Chondrocyte (in vitro differentiated cells): ENCODE data around the gene MAPKAP1. TPM values are rescaled to one million over a fixed set of nuclear protein-coding genes. Genes with fewer than 3 reads are reported as not detected.

Source experiments
- DNase-seq: peaks from one replicate; pipeline ENCODE4 v3.0.0; 2021; ENCODE audit warnings: mixed read lengths, low spot score
- H3K27ac Mint-ChIP-seq: one replicate; pipeline ENCODE4 v1.8.0; 2021; ENCODE audit warnings: mild to moderate bottlenecking, moderate library complexity, mixed read lengths; ENCODE audit not compliant: unreplicated experiment
- H3K27me3 Mint-ChIP-seq: 2 replicates; pipeline ENCODE4 v1.8.0; 2021; ENCODE audit warnings: low read depth, mixed read lengths
- H3K36me3 Mint-ChIP-seq: 2 replicates; pipeline ENCODE4 v1.8.0; 2021; ENCODE audit warnings: low read depth, mixed read lengths
- H3K4me1 Mint-ChIP-seq: 2 replicates; pipeline ENCODE4 v1.8.0; 2021; ENCODE audit warnings: low read depth, mild to moderate bottlenecking, mixed read lengths
- H3K4me3 Mint-ChIP-seq: one replicate; pipeline ENCODE4 v1.8.0; 2021; ENCODE audit warnings: mild to moderate bottlenecking, moderate library complexity, mixed read lengths; ENCODE audit not compliant: unreplicated experiment
- H3K9me3 Mint-ChIP-seq: 2 replicates; pipeline ENCODE4 v1.8.0; 2021; ENCODE audit warnings: low read depth, mixed read lengths
- total RNA-seq: library from RNA; stranded (reverse); gene quantifications from 3 replicates; pipeline ENCODE4 v1.2.1, GENCODE V29; 2021
- TF ChIP-seq, protein P1 (sequence below): fragments of 200-600 bp; sonication (generic); IDR thresholded peaks from 2 replicates; pipeline ENCODE4 v1.5.0; 2021; ENCODE audit warnings: antibody characterized with exemption, mild to moderate bottlenecking, moderate library complexity

The MAPKAP1 gene
- total RNA-seq, 1 donor from 2014 or later, result 91.5 TPM

DNA sequence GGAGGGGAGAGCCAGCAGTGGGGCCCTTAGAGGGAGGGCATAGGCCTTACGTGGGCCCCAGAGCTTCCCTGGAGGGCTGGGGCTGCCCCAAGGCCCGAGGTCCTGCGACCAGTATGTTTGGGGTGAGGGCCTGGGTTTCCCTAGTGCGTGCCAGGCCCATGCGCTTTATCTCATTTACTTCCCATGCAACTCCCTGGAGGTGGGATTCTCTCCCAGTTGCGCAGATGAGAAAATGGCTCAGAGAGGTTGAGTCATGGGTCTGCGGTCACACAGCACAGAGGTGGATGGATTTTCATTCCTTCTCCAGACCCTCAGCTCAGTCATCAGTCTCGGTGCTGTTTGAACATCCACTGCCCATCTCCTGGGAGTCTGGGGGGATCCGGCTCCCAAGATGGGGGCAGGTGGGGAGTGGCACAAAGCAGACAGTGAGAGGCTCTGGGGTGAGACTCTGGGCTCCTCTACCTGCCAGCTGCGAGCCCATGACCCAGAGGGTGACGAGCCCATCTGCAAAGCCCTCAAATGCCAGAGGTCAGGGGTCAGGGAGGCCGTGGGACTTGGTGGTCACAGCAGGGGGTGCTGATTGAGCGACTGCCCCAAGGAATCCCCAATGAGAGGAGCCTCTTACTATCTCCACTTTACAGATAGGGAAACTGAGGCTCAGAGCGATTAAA lies 274.2 kb downstream of the MAPKAP1 start:
- Mint-ChIP-seq H3K9me3 (no peaks in the 10 kb centered on the region), H3K4me1 (no peaks in the 10 kb centered on the region), H3K4me3 (no peak overlapping the region), H3K27ac (no peak overlapping the region), H3K27me3 (no peaks in the 10 kb centered on the region), H3K36me3 (peaks cover 5% of the 10 kb centered on the region)
- TF ChIP-seq, protein P1, sequence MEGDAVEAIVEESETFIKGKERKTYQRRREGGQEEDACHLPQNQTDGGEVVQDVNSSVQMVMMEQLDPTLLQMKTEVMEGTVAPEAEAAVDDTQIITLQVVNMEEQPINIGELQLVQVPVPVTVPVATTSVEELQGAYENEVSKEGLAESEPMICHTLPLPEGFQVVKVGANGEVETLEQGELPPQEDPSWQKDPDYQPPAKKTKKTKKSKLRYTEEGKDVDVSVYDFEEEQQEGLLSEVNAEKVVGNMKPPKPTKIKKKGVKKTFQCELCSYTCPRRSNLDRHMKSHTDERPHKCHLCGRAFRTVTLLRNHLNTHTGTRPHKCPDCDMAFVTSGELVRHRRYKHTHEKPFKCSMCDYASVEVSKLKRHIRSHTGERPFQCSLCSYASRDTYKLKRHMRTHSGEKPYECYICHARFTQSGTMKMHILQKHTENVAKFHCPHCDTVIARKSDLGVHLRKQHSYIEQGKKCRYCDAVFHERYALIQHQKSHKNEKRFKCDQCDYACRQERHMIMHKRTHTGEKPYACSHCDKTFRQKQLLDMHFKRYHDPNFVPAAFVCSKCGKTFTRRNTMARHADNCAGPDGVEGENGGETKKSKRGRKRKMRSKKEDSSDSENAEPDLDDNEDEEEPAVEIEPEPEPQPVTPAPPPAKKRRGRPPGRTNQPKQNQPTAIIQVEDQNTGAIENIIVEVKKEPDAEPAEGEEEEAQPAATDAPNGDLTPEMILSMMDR, result no peak
- DNase-seq, result no peak

DNA sequence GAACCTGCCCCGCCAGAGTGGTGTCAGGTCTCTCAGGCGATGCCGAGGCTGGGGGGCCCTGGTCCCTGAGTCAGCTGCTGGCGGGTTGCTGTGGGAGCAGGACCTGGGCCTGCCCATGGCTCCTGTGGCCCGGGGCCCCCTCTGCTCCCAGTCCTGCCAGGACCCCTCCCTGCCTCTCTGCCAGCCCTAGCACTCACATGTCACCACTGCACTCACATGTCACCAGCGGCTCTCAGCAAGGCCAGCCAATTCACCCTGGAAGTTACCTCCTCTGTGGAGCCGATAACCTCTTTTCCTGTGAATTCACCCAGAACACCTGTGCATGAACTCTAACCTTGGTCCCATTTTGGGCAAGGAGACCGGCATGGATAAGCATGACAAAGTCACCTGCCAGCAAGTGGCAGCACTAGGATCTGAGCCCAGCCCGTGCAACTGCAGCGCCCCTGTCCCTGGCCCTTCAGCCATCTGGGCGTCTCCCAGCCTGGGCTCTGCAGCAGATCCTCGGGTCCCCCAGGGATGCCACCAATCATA lies 275.2 kb downstream of the MAPKAP1 start:
- Mint-ChIP-seq H3K27me3 (no peaks in the 10 kb centered on the region), H3K4me3 (no peak overlapping the region), H3K36me3 (no peaks in the 10 kb centered on the region), H3K9me3 (no peaks in the 10 kb centered on the region), H3K27ac (no peak overlapping the region), H3K4me1 (no peaks in the 10 kb centered on the region)
- DNase-seq, result no peak
- TF ChIP-seq, protein P1, result no peak

DNA sequence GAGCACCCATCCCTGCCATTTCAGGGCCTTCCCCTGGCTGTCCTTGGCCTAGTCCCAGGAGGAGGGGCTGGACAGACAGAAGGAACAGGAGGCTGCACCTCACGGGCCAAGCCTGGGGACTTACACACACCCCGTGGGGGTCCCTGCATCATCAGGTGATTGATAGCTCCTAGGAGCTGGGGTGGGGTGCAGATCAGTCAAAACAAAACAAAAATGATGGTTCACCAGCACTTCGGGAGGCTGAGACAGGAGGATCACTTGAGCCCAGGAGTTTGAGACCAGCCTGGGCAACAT lies 276.0 kb downstream of the MAPKAP1 start:
- TF ChIP-seq, protein P1, result no peak
- H3K9me3 Mint-ChIP-seq, result no peaks in the 10 kb centered on the region
- no peaks in the 10 kb centered on the region for H3K27me3 Mint-ChIP-seq
- no peaks in the 10 kb centered on the region for H3K36me3 Mint-ChIP-seq
- DNase-seq, result no peak
- no peak overlapping the region for H3K4me3 Mint-ChIP-seq
- no peaks in the 10 kb centered on the region for H3K4me1 Mint-ChIP-seq
- no peak overlapping the region for H3K27ac Mint-ChIP-seq

DNA sequence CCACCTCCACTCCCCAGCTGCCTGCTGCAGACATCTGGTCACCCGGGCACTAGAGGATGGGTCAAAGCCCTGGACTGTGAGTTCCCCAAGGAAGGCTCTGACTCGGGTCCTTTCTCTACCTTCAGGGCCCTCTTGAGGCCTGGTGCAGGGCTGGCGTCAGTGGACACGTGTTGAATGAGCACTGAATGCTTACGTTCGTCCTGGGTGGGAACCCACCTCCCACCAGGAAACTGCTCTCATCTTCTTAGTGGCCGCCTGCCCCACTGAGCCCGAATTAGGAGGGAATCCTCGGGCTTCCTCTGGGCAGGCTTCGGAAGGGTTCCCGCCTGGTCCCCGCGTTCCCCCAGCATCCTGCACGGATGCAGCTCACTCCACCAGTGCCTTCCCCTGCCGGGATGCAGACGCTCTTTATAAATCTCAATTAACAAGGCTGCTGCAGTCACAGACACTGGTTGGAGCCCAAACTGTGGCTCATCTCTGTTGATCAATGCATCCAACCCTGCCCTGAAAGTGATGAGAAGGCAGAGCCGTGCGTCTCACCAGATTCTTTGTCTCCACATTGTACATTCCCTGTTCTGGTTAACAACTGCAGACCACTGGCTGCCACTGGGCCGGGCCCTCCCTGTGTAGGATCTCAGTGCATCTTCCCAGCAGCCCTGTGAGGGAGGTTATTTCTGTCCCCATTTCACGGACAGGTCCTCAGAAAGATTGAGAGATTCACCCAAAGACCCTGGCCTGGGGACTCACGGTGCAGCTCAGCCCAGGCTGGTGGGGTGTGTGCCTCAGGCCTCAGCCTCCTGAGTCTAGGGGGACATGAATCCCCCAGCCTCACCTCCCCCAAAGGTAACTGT lies 276.6 kb downstream of the MAPKAP1 start:
- Mint-ChIP-seq H3K36me3 (no peaks in the 10 kb centered on the region), H3K4me3 (no peak overlapping the region), H3K27me3 (no peaks in the 10 kb centered on the region), H3K9me3 (no peaks in the 10 kb centered on the region), H3K27ac (no peak overlapping the region), H3K4me1 (no peaks in the 10 kb centered on the region)
- TF ChIP-seq, protein P1, result no peak
- DNase-seq, result no peak

DNA sequence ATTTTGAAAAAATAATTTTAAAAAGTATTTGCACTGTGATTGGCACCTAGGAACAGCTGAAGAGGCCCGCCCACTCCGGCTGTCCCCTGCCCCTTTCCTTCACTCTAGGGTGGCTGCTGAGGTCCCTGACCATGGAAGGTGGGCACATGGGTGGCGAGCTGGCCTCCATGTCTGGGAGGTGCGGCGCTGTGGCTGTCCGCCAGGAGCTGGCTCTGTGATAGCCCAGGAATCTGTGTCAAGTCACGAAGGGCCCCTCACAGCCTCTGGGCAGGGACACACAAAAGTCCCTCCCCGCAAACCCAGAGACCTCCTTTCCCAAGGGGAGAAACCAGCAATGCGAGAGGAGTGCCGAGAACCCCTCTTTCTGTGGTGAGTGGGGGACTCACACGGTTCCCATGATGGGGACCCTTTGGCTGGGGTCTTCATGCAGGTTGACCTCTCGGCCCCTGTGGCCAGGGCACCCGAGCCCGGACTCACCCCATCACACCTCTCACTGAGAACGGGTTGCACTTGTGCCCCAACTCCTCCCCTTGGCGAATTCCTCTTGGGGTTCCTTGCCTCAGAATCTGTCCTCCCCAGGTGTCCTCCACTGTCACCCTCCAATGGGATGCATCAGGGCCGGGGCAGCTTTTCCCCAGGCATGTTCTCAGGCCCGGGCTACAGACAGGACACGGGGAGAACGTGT lies 277.4 kb downstream of the MAPKAP1 start:
- H3K27me3 Mint-ChIP-seq, result no peaks in the 10 kb centered on the region
- TF ChIP-seq, protein P1, result no peak
- no peak overlapping the region for H3K4me3 Mint-ChIP-seq
- DNase-seq, result peak; percentile 83
- no peak overlapping the region for H3K27ac Mint-ChIP-seq
- no peaks in the 10 kb centered on the region for H3K9me3 Mint-ChIP-seq
- H3K4me1 Mint-ChIP-seq, result no peaks in the 10 kb centered on the region
- H3K36me3 Mint-ChIP-seq, result no peaks in the 10 kb centered on the region
